Measurements from ENCODE around the gene PARVG. TPM values are rescaled to one million over a fixed set of nuclear protein-coding genes. Genes with fewer than 3 reads are reported as not detected.

The PARVG gene
- total RNA-seq, 1 donor from 2014 or later = 0.23 TPM

DNA sequence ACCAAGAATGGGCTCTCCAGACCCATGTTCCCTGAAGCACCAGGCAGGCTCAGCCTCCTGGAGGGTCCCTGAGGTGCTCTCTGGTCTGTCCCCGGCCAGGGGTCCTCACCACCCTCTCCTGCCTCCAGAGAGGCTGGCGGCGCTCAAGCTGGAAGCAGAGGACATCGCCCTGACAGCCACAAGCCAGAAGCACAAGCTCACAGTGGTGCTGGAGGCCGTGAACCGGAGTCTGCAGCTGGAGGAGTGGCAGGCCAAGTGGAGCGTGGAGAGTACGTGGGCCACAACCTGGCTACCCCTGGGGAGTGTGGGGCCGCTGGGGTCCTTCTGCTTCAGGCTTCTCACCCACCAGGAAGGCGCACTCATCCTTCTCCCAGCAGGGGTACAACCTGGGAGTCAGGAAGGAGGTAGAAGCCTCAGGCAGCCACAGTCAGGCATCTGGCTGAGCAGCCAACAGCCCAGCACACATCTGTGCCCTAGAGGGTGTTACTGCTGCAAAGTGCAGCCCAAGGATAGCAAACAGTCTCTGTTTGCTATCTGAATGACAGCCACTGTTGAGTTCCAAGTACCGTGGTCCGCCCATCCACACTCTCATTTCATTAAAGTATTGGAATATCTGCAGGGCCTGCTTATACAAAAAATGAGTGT, 8.4 kb downstream of the PARVG start:
- H3K9me3 ChIP-seq (ENCODE audit: insufficient read depth, low read depth, low read length) = peaks cover 2% of the 10 kb centered on the region
- Mint-ChIP-seq H3K4me1 (ENCODE audit: low read depth, unreplicated experiment) (no peaks in the 10 kb centered on the region), H3K36me3 (ENCODE audit: low read depth, unreplicated experiment) (peaks cover 3% of the 10 kb centered on the region), H3K27ac (ENCODE audit: unreplicated experiment) (no peak overlapping the region), H3K27me3 (ENCODE audit: low read depth, unreplicated experiment) (peaks cover 34% of the 10 kb centered on the region), H3K9me3 (ENCODE audit: unreplicated experiment) (no peaks in the 10 kb centered on the region), H3K4me3 (ENCODE audit: unreplicated experiment) (no peak overlapping the region)
- H3K36me3 ChIP-seq (ENCODE audit: insufficient read depth, low read length) = no peaks in the 10 kb centered on the region
- H3K4me1 ChIP-seq (ENCODE audit: insufficient read depth, low read length) = no peaks in the 10 kb centered on the region
- no peaks in the 10 kb centered on the region for H3K79me2 ChIP-seq (ENCODE audit: insufficient read depth, low read length)
- H3K9ac ChIP-seq (ENCODE audit: low read length) = no peak overlapping the region
- DNase-seq (ENCODE audit: low read depth) (no peak), FAIRE-seq (no peak)
- no peak overlapping the region for H3K4me2 ChIP-seq (ENCODE audit: low read length)
- H4K20me1 ChIP-seq (ENCODE audit: insufficient read depth, low read length) = no peaks in the 10 kb centered on the region
- no peak overlapping the region for H2AFZ ChIP-seq (ENCODE audit: low read depth, low read length)
- H3K27ac ChIP-seq (ENCODE audit: low read depth, low read length) = no peak overlapping the region
- TF ChIP-seq EZH2 (IDR thresholded peaks at IDR 0.05; ENCODE audit: insufficient read depth, low read length) = no peak
- TF ChIP-seq, protein P1, sequence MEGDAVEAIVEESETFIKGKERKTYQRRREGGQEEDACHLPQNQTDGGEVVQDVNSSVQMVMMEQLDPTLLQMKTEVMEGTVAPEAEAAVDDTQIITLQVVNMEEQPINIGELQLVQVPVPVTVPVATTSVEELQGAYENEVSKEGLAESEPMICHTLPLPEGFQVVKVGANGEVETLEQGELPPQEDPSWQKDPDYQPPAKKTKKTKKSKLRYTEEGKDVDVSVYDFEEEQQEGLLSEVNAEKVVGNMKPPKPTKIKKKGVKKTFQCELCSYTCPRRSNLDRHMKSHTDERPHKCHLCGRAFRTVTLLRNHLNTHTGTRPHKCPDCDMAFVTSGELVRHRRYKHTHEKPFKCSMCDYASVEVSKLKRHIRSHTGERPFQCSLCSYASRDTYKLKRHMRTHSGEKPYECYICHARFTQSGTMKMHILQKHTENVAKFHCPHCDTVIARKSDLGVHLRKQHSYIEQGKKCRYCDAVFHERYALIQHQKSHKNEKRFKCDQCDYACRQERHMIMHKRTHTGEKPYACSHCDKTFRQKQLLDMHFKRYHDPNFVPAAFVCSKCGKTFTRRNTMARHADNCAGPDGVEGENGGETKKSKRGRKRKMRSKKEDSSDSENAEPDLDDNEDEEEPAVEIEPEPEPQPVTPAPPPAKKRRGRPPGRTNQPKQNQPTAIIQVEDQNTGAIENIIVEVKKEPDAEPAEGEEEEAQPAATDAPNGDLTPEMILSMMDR (IDR thresholded peaks at IDR 0.05; ENCODE audit: insufficient read depth, low read depth, low read length) = no peak
- no peak overlapping the region for H3K4me3 ChIP-seq (ENCODE audit: insufficient read depth, low read depth, low read length)
- H3K27me3 ChIP-seq (ENCODE audit: insufficient read depth, low read length) = peaks cover 4% of the 10 kb centered on the region

DNA sequence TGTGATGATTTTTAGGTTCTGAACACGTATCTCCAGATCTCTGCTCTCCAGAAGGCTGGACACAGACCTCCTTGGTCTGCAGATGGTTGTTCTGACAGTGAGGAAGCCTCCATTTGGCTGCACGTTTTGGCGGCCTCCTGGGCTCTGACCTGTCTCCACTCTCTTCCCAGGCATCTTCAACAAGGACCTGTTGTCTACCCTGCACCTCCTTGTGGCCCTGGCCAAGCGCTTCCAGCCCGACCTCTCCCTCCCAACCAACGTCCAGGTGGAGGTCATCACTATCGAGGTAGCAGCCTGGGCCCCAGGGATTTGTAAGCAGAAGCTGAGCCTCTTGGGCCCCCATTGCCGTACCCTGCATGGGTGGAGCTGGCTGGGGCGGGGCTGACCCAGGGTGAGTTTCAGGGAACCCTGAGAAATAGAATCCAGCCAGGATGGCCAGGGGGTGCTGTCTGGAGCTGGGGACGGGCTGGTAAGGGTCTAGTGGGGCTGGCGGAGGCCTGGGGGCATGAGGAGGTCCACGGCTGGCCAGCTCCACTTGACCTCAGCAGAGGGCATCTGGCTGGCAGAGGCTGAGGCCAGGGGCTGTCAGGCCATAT, 9.8 kb downstream of the PARVG start:
- Mint-ChIP-seq H3K4me1 (ENCODE audit: low read depth, unreplicated experiment) (no peaks in the 10 kb centered on the region), H3K4me3 (ENCODE audit: unreplicated experiment) (no peak overlapping the region), H3K9me3 (ENCODE audit: unreplicated experiment) (peaks cover 2% of the 10 kb centered on the region), H3K36me3 (ENCODE audit: low read depth, unreplicated experiment) (peaks cover 3% of the 10 kb centered on the region), H3K27me3 (ENCODE audit: low read depth, unreplicated experiment) (peaks cover 40% of the 10 kb centered on the region), H3K27ac (ENCODE audit: unreplicated experiment) (no peak overlapping the region)
- H3K9ac ChIP-seq (ENCODE audit: low read length) = no peak overlapping the region
- TF ChIP-seq, protein P1 (IDR thresholded peaks at IDR 0.05; ENCODE audit: insufficient read depth, low read depth, low read length) = no peak
- TF ChIP-seq EZH2 (IDR thresholded peaks at IDR 0.05; ENCODE audit: insufficient read depth, low read length) = no peak
- no peaks in the 10 kb centered on the region for H3K36me3 ChIP-seq (ENCODE audit: insufficient read depth, low read length)
- no peak overlapping the region for H3K4me3 ChIP-seq (ENCODE audit: insufficient read depth, low read depth, low read length)
- FAIRE-seq (no peak), DNase-seq (ENCODE audit: low read depth) (no peak)
- no peaks in the 10 kb centered on the region for H3K79me2 ChIP-seq (ENCODE audit: insufficient read depth, low read length)
- no peak overlapping the region for H2AFZ ChIP-seq (ENCODE audit: low read depth, low read length)
- no peak overlapping the region for H3K4me2 ChIP-seq (ENCODE audit: low read length)
- no peak overlapping the region for H3K27ac ChIP-seq (ENCODE audit: low read depth, low read length)
- peaks cover 7% of the 10 kb centered on the region for H3K27me3 ChIP-seq (ENCODE audit: insufficient read depth, low read length)
- no peaks in the 10 kb centered on the region for H3K4me1 ChIP-seq (ENCODE audit: insufficient read depth, low read length)
- peaks cover 2% of the 10 kb centered on the region for H3K9me3 ChIP-seq (ENCODE audit: insufficient read depth, low read depth, low read length)
- no peaks in the 10 kb centered on the region for H4K20me1 ChIP-seq (ENCODE audit: insufficient read depth, low read length)

DNA sequence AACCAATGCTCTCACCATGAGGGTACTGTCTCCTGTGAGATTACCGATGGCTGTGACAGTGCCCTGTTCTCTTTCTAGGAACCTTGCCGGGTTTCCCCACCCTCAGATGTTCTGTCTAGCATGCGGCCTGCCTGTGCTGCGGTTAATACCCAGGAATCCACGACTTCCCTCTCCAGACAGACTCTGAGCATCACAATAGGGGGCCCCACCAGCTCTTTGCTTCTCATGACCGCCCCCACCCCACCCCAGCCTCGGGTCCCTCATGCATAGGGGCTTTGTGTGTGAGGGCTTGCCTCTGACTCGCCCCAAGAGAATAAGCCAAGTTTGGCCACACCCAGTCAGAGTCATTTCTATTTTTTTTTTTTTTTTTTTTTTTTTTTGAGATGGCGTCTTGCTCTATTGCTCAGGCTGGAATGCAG, 10.3 kb downstream of the PARVG start:
- H3K36me3 Mint-ChIP-seq (ENCODE audit: low read depth, unreplicated experiment) = peaks cover 3% of the 10 kb centered on the region

More for the DNA sequence above, 10.3 kb downstream of the PARVG start:
- Mint-ChIP-seq H3K4me3 (ENCODE audit: unreplicated experiment) (no peak overlapping the region), H3K9me3 (ENCODE audit: unreplicated experiment) (peaks cover 2% of the 10 kb centered on the region), H3K27ac (ENCODE audit: unreplicated experiment) (no peak overlapping the region), H3K27me3 (ENCODE audit: low read depth, unreplicated experiment) (peaks cover 41% of the 10 kb centered on the region), H3K4me1 (ENCODE audit: low read depth, unreplicated experiment) (no peaks in the 10 kb centered on the region)
- Histone ChIP-seq H4K20me1 (ENCODE audit: insufficient read depth, low read length) (no peaks in the 10 kb centered on the region), H2AFZ (ENCODE audit: low read depth, low read length) (no peak overlapping the region), H3K4me1 (ENCODE audit: insufficient read depth, low read length) (no peaks in the 10 kb centered on the region), H3K4me3 (ENCODE audit: insufficient read depth, low read depth, low read length) (no peak overlapping the region), H3K27ac (ENCODE audit: low read depth, low read length) (no peak overlapping the region), H3K27me3 (ENCODE audit: insufficient read depth, low read length) (peaks cover 9% of the 10 kb centered on the region), H3K79me2 (ENCODE audit: insufficient read depth, low read length) (no peaks in the 10 kb centered on the region), H3K36me3 (ENCODE audit: insufficient read depth, low read length) (no peaks in the 10 kb centered on the region), H3K4me2 (ENCODE audit: low read length) (no peak overlapping the region), H3K9me3 (ENCODE audit: insufficient read depth, low read depth, low read length) (peaks cover 2% of the 10 kb centered on the region), H3K9ac (ENCODE audit: low read length) (no peak overlapping the region)
- DNase-seq (ENCODE audit: low read depth) (peak; percentile 14), FAIRE-seq (no peak)
- TF ChIP-seq, protein P1 (IDR thresholded peaks at IDR 0.05; ENCODE audit: insufficient read depth, low read depth, low read length) = no peak
- no peak for TF ChIP-seq EZH2 (IDR thresholded peaks at IDR 0.05; ENCODE audit: insufficient read depth, low read length)
